ENCODE measurements around the gene ZSWIM2. TPM values are rescaled to one million over a fixed set of nuclear protein-coding genes. Genes with fewer than 3 reads are reported as not detected.

Gene ZSWIM2
- total RNA-seq, 3 donors from 2014 or later (not counting 1 experiment from before 2014, with no cell fraction given) = not detected

GRCh38 chr2:186780701-186781316, 68.2 kb downstream of the ZSWIM2 start:
- intact Hi-C loops (cut with micrococcal nuclease) = no loop called here
- no peak overlapping the region for H3K4me3 Mint-ChIP-seq
- TF ChIP-seq CTCF (IDR thresholded peaks at IDR 0.05) = no peak
- H3K9me3 ChIP-seq (ENCODE audit: control insufficient read depth, insufficient read depth, low read length) = no peaks in the 10 kb centered on the region
- DNase-seq (no peak), ATAC-seq (no peak)
- no peaks in the 10 kb centered on the region for H3K27me3 Mint-ChIP-seq (ENCODE audit: low read depth in 2 of 2)
- H3K36me3 ChIP-seq (ENCODE audit: control insufficient read depth, insufficient read depth, low read length) = no peaks in the 10 kb centered on the region
- H3K4me3 ChIP-seq (ENCODE audit: low read length) = no peak overlapping the region
- WGBS (ENCODE audit: insufficient coverage) = 61% methylated on average over 2 of the region's 4 CpGs
- H3K36me3 Mint-ChIP-seq = no peaks in the 10 kb centered on the region
- H3K27me3 ChIP-seq (ENCODE audit: control insufficient read depth, insufficient read depth, low read length) = no peaks in the 10 kb centered on the region
- H3K27ac ChIP-seq (ENCODE audit: low read length) = no peak overlapping the region
- H3K4me1 ChIP-seq (ENCODE audit: control insufficient read depth, insufficient read depth, low read length) = no peaks in the 10 kb centered on the region
- peaks cover 4 to 15% of the 10 kb centered on the region in 2 donors for H3K9me3 Mint-ChIP-seq
- H3K27ac Mint-ChIP-seq = no peak overlapping the region
- H3K4me1 Mint-ChIP-seq = no peaks in the 10 kb centered on the region

Other genes with a start within 250 kb of the ZSWIM2 start
- 1 to 10 TPM in 2 of 3 donors, under 1 TPM in 1; 0.26 to 1.3 (median 1.3) TPM for gene FAM171B, start 155.1 kb downstream of the ZSWIM2 start, total RNA-seq

Measured in natural killer cell (primary cell).